ENCODE data around the gene DOK7.
A peak's percentile ranks its signal among the peaks of the same experiment; 100 is the strongest.

The DOK7 gene, protein sequence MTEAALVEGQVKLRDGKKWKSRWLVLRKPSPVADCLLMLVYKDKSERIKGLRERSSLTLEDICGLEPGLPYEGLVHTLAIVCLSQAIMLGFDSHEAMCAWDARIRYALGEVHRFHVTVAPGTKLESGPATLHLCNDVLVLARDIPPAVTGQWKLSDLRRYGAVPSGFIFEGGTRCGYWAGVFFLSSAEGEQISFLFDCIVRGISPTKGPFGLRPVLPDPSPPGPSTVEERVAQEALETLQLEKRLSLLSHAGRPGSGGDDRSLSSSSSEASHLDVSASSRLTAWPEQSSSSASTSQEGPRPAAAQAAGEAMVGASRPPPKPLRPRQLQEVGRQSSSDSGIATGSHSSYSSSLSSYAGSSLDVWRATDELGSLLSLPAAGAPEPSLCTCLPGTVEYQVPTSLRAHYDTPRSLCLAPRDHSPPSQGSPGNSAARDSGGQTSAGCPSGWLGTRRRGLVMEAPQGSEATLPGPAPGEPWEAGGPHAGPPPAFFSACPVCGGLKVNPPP

GRCh38 chr4:3462790-3463415 lies at the start of gene DOK7:
Gene DOK7 (plus strand): TSS chr4:3463306. CDS start chr4:3463376, 70 bp downstream.
- DNase-seq, result no peak

GRCh38 chr4:3413675-3414420 lies 49.3 kb upstream of the DOK7 start:
- peak; percentile 58 for DNase-seq

DNA sequence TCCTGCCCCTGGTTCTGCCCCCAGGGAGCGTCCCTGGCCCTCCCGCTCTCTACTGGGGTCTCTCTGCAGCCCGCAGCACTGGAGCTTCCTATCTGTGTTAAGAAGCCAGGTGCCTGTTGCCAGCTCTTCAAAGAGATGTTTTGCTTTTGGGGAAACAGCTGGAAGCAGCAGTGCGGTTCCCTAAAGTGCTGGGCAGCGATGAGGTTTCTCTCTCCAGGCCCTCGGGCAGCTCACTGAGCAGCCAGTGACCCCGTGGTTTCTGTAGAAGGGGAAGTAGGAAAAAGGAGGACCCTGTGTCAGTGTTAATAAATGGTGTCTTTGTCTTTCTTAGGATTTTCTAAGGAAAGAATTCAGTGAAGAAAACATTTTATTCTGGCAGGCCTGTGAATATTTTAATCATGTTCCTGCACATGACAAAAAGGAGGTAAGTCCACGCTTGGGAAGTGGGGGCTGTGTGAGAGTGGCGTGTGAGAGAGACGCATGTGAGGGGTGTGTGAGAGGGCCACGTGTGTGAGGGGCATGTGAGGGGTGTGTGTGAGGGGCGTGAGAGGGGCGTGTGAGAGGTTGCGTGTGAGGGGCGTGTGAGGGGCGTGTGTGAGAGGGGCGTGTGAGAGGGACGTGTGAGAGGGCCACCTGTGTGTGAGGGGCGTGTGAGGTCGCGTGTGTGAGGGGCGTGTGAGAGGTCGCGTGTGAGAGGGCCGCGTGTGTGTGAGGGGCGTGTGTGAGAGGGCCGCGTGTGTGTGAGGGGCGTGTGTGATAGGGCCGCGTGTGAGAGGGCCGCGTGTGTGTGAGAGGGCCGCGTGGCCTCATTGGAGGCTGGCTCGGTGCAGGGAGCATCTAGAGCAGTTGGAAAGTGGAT lies 48.5 kb upstream of the DOK7 start:
- DNase-seq, result peak; percentile 74

- no peak for DNase-seq
Measured at GRCh38 chr4:3415471-3416141, 47.5 kb upstream of the DOK7 start.

DNA sequence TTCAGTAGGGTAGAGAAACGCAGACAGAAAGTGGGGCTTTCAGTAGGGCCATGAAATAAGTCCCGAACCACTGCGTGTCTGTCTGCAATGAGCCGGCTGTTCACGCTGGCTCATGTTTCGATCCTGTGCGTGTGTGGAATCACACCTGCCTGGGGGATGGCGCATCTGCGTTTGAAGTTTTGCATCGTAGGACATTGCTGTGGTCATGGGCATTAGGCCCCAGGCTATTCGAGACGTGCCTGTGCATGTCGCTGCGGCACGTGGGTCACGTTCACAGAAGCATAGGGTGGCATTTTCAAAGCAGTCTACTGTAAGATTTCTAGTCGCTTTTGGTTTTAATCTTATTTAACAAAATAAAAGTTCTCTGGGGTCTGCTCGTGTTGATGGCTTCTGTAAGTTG lies 46.8 kb upstream of the DOK7 start:
- DNase-seq, result no peak

GRCh38 chr4:3416821-3417221 lies 46.3 kb upstream of the DOK7 start:
- DNase-seq, result no peak

DNA sequence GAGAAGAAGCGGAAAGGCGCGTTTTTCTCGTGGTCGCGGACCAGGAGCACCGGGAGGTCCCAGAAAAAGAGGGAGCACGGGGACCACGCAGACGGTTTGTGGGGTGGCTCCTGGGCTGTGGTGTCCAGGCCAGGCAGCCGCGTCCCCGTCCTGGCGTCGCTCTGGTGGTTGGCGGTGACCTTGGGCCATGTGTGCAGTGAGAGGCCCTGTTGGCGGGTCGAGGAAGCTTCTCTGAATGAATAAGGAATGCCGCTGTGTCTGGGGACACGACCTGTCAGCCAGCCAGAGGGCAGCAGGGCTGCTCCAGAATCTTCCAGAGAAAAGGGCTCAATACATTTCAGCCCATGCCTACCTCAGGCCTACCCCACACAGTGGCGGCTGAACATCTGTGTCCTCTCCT lies 45.7 kb upstream of the DOK7 start:
- no peak for DNase-seq

- DNase-seq, result peak; percentile 51
Measured at GRCh38 chr4:3418029-3418762, 44.9 kb upstream of the DOK7 start.

DNA sequence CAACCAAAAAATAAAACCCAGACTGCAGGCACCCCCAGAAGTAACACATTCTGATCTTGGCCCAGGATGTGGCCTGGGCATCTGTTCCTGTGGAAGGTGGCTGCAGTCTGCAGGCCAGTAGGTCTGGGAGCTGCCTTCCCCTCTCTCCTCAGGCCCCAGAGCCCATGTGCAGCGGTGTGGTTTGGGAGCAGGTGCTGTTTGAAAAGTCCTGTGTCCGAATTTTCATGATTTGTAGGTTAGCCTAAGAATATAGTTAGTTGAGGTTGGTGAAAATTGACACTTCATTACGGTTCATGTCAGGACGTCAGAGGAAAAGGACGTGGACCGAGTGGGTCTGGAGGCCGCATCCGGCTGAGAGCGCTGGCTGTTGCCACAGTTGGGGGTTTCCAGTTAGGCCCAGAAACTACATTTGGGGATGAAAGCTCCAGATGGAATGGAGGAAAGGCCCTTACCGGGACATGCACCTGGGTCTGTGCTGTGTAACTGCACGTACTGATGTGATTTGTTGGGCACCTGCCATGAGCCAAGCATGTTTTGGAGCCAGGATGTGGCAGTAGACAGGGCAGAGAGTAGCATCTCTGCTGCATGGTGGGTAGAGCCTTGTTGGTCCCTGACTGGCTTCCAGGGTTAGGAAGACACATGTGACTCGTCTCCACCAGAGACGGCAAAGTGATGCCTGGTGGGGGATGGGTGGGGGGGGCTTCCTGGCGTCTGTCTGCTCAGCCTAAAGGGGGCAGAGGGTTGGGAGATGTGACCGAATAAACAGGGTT lies 43.1 kb upstream of the DOK7 start:
- DNase-seq, result no peak

GRCh38 chr4:3420606-3420955 lies 42.5 kb upstream of the DOK7 start:
- DNase-seq, result no peak

- no peak for DNase-seq
Measured at GRCh38 chr4:3420956-3421355, 42.1 kb upstream of the DOK7 start.

GRCh38 chr4:3421470-3421869 lies 41.6 kb upstream of the DOK7 start:
- no peak for DNase-seq

- peak; percentile 81 for DNase-seq
Measured at GRCh38 chr4:3422241-3422801, 40.8 kb upstream of the DOK7 start.

GRCh38 chr4:3422808-3423297 lies 40.3 kb upstream of the DOK7 start:
- no peak for DNase-seq

- no peak for DNase-seq
Measured at GRCh38 chr4:3423406-3423805, 39.7 kb upstream of the DOK7 start.

DNA sequence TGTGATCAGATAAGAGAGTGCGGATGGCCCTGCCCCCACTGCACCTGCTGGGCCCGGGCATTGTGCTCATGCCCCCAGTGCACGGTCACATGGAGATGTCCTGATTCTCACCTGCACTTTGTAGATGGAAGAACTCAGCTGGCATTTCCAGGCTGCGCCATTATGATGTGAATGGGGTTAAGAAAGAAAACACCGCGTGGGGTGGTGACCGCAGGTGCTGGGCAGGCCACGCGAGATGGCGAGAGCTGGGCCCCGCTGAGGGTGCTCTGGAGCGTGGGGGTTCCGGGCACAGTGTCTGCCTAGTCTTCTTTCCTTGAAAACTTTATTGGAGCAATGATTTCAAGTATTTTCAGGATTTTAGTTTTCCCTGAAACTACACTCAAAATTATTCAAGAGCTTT lies 39.2 kb upstream of the DOK7 start:
- DNase-seq, result no peak

GRCh38 chr4:3424522-3425095 lies 38.5 kb upstream of the DOK7 start:
- no peak for DNase-seq

GRCh38 chr4:3426465-3427133 lies 36.5 kb upstream of the DOK7 start:
- DNase-seq, result no peak

- DNase-seq, result no peak
Measured at GRCh38 chr4:3427134-3427476, 36.0 kb upstream of the DOK7 start.
